GM18951 (cell line): ENCODE measurements around the gene DYSF.

ENCODE experiments used
- POLR2A ChIP-seq: IDR thresholded peaks from 4 replicates; pipeline ENCODE4 v1.6.1; 2011; ENCODE audit warnings: mild to moderate bottlenecking; ENCODE audit not compliant: insufficient read length, insufficient read depth; ENCODE audit errors: extremely low read depth
- in situ Hi-C: fragments of 300-500 bp; cut with MboI; formaldehyde crosslinking; loops from one replicate; pipeline ENCODE4 v1.12.0; 2022; ENCODE audit warnings: low sequenced_read_pairs, mixed read lengths, inconsistent platforms; ENCODE audit not compliant: unreplicated experiment

The DYSF gene

GRCh38 chr2:71713581-71714580 lies 260.5 kb downstream of the DYSF start:
- in situ Hi-C loops: no loop called here
- TF ChIP-seq POLR2A: no peak

- TF ChIP-seq POLR2A: no peak
- in situ Hi-C loops: no loop called here
These were observed 261.4 kb downstream of the DYSF start for GRCh38 chr2:71714601-71715240.

- no peak for TF ChIP-seq POLR2A
- in situ Hi-C loops: no loop called here
These were observed 261.9 kb downstream of the DYSF start for GRCh38 chr2:71715241-71715750.

- in situ Hi-C loops: no loop called here
- TF ChIP-seq POLR2A: no peak
These were observed 262.8 kb downstream of the DYSF start for GRCh38 chr2:71715951-71716696.

- TF ChIP-seq POLR2A: no peak
- in situ Hi-C loops: no loop called here
These were observed 263.6 kb downstream of the DYSF start for GRCh38 chr2:71716697-71717624.

GRCh38 chr2:71718686-71719085 lies 265.3 kb downstream of the DYSF start:
- no peak for TF ChIP-seq POLR2A
- in situ Hi-C loops: no loop called here

GRCh38 chr2:71719520-71720282 lies 266.3 kb downstream of the DYSF start:
- TF ChIP-seq POLR2A: no peak
- in situ Hi-C loops: no loop called here

- in situ Hi-C loops: no loop called here
- no peak for TF ChIP-seq POLR2A
These were observed 266.9 kb downstream of the DYSF start for GRCh38 chr2:71720283-71720560.

GRCh38 chr2:71720596-71721361 lies 267.4 kb downstream of the DYSF start:
- no peak for TF ChIP-seq POLR2A
- in situ Hi-C loops: no loop called here

- in situ Hi-C loops: no loop called here
- no peak for TF ChIP-seq POLR2A
These were observed 268.0 kb downstream of the DYSF start for GRCh38 chr2:71721362-71721665.

- in situ Hi-C loops: no loop called here
These were observed 268.3 kb downstream of the DYSF start for GRCh38 chr2:71721669-71722068.

GRCh38 chr2:71722286-71722685 lies 268.9 kb downstream of the DYSF start:
- TF ChIP-seq POLR2A: no peak
- in situ Hi-C loops: no loop called here

More at GRCh38 chr2:71721669-71722068, 268.3 kb downstream of the DYSF start:
- no peak for TF ChIP-seq POLR2A
